ENCODE results near the gene NEK4. TPM values are rescaled to one million over a fixed set of nuclear protein-coding genes. Genes with fewer than 3 reads are reported as not detected.

Gene NEK4
- polyA plus RNA-seq, 1 of the 3 experiments (the other 2 are of a cell fraction): 8.8 TPM

- TF ChIP-seq POLR2AphosphoS5 (IDR thresholded peaks at IDR 0.05; ENCODE audit: low read depth, low read length) (peak; percentile 95), TAF1 (IDR thresholded peaks at IDR 0.05; ENCODE audit: borderline replicate concordance, low read depth, low read length) (peak; percentile 98), RCOR1 (IDR thresholded peaks at IDR 0.05; ENCODE audit: low read length) (no peak; the same call in 1 of the 2 replicates), REST (IDR thresholded peaks at IDR 0.05; ENCODE audit: low read depth, low read length) (peak; percentile 51; the same call in 1 of the 2 replicates), EZH2phosphoT487 (IDR thresholded peaks at IDR 0.05; ENCODE audit: borderline replicate concordance, low read depth) (no peak), NFIC (IDR thresholded peaks at IDR 0.05; ENCODE audit: borderline replicate concordance) (no peak)
- TF ChIP-seq, protein P1, sequence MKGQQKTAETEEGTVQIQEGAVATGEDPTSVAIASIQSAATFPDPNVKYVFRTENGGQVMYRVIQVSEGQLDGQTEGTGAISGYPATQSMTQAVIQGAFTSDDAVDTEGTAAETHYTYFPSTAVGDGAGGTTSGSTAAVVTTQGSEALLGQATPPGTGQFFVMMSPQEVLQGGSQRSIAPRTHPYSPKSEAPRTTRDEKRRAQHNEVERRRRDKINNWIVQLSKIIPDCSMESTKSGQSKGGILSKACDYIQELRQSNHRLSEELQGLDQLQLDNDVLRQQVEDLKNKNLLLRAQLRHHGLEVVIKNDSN (IDR thresholded peaks at IDR 0.05; ENCODE audit: borderline replicate concordance, low read depth): peak; percentile 62; the same call in 1 of the 2 replicates
Measured at GRCh38 chr3:52685709-52686691, 84.7 kb downstream of the NEK4 start, which contains the start of the genes GNL3 and PBRM1 (continued).

DNA sequence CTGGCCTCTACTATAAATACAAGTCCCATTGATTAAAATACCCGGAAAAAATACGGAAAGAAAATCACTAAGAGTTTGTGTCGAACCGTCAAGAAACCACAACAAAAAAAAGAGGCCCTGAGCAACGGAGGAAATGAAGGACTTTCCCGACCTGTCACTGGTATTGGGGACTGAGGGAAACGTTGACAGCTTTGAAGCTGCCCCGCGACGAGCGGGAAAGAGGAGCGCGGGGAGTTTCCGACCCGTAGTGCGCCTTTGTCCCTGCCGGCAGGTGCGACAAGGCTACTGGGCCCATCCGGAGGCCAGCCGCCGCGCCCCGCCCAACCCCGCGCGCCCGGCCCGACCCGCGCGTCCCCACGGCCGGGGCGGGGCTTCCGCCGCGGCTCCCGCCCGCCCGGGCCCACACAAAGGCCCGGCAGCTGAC is 85.4 kb downstream of the NEK4 start:
- H3K4me1 ChIP-seq (ENCODE audit: control insufficient read depth in 1 of 2, insufficient read depth in 2 of 2, low read depth in 1 of 2, low read length in 1 of 2): peaks cover 0 to 13% of the 10 kb centered on the region in 2 experiments; a peak in 2 of 4 replicates
- peak overlapping the region; percentile 68 for H2AFZ ChIP-seq (ENCODE audit: low read depth)
- CTCF ChIA-PET: no interaction called here
- H3F3A ChIP-seq (replicated peaks; ENCODE audit: insufficient read depth): peaks cover 17% of the 10 kb centered on the region
- H3K9me3 ChIP-seq: no peaks in the 10 kb centered on the region
- WGBS (ENCODE audit: low lambda C conversion rate): 2% methylated on average over 13 of the region's 41 CpGs
- no peaks in the 10 kb centered on the region for H4K20me1 ChIP-seq (ENCODE audit: insufficient read depth)
- no peaks in the 10 kb centered on the region for H3K27me3 ChIP-seq (ENCODE audit: insufficient read depth)
- POLR2A ChIA-PET: interaction anchor here (0.6 to 0.8 kb wide), 2 partner anchors 149 to 182 kb away, joined by 4 read pairs; partner anchors contain the start of gene UQCC5
- H3K9ac ChIP-seq: peak overlapping the region; percentile 96
- peak overlapping the region; percentile 88 to 95 for H3K4me3 ChIP-seq (ENCODE audit: low read depth in 2 of 2, low read length in 1 of 2)
- H3K9me2 ChIP-seq: no peaks in the 10 kb centered on the region
- H3K4me2 ChIP-seq: peak overlapping the region; percentile 80
- H3K79me2 ChIP-seq (ENCODE audit: insufficient read depth): peaks cover 93% of the 10 kb centered on the region
- H3K27ac ChIP-seq (ENCODE audit: low read depth in 2 of 2, low read length in 1 of 2): peak overlapping the region; percentile 86 to 93
- peaks cover 43 to 50% of the 10 kb centered on the region in 2 experiments for H3K36me3 ChIP-seq (replicated peaks in 1 of 2; ENCODE audit: control insufficient read depth in 1 of 2, insufficient read depth in 2 of 2, low read length in 1 of 2)
- DNase-seq: peak; percentile 97
- no peak for TF ChIP-seq RCOR1 (IDR thresholded peaks at IDR 0.05; ENCODE audit: low read length)
- TF ChIP-seq RAD21 (IDR thresholded peaks at IDR 0.05; ENCODE audit: low read length): no peak
- TF ChIP-seq YY1 (IDR thresholded peaks at IDR 0.05; ENCODE audit: low read depth): no peak
- peak; percentile 79; the same call in 1 of the 2 replicates for TF ChIP-seq SIN3A (IDR thresholded peaks at IDR 0.05; ENCODE audit: borderline replicate concordance, low read depth, low read length)
- TF ChIP-seq EP300 (IDR thresholded peaks at IDR 0.05; ENCODE audit: borderline replicate concordance in 1 of 2, low read depth in 1 of 2, low read length in 1 of 2): no peak
- TF ChIP-seq REST (IDR thresholded peaks at IDR 0.05; ENCODE audit: low read depth, low read length): no peak
- no peak for TF ChIP-seq MEF2A (IDR thresholded peaks at IDR 0.05; ENCODE audit: borderline replicate concordance, low read depth)
- TF ChIP-seq, protein P1 (IDR thresholded peaks at IDR 0.05; ENCODE audit: borderline replicate concordance, low read depth): no peak
- no peak for TF ChIP-seq GATA2 (CRISPR knock-in tag; IDR thresholded peaks at IDR 0.05)
- TF ChIP-seq CHD2 (IDR thresholded peaks at IDR 0.05; ENCODE audit: low read length, partially characterized antibody): peak; percentile 3
- TF ChIP-seq FOSL2 (IDR thresholded peaks at IDR 0.05; ENCODE audit: borderline replicate concordance, low read depth): no peak
- no peak for TF ChIP-seq MAX (IDR thresholded peaks at IDR 0.05; ENCODE audit: low read depth)
- no peak; the same call in 1 of the 2 replicates for TF ChIP-seq MXI1 (IDR thresholded peaks at IDR 0.05; ENCODE audit: low read depth, low read length)
- TF ChIP-seq ELF1 (IDR thresholded peaks at IDR 0.05): 0 out of 2 replicates have a peak, but pooled peaks have one; percentile 3
- TF ChIP-seq TAF1 (IDR thresholded peaks at IDR 0.05; ENCODE audit: borderline replicate concordance, low read depth, low read length): no peak
